ENCODE measurements around the gene GRWD1. TPM values are rescaled to one million over a fixed set of nuclear protein-coding genes. Genes with fewer than 3 reads are reported as not detected.

GRWD1 gene
- total RNA-seq, 4 donors from 2014 or later: 33.0 to 43.9 (median 34.6) TPM

DNA sequence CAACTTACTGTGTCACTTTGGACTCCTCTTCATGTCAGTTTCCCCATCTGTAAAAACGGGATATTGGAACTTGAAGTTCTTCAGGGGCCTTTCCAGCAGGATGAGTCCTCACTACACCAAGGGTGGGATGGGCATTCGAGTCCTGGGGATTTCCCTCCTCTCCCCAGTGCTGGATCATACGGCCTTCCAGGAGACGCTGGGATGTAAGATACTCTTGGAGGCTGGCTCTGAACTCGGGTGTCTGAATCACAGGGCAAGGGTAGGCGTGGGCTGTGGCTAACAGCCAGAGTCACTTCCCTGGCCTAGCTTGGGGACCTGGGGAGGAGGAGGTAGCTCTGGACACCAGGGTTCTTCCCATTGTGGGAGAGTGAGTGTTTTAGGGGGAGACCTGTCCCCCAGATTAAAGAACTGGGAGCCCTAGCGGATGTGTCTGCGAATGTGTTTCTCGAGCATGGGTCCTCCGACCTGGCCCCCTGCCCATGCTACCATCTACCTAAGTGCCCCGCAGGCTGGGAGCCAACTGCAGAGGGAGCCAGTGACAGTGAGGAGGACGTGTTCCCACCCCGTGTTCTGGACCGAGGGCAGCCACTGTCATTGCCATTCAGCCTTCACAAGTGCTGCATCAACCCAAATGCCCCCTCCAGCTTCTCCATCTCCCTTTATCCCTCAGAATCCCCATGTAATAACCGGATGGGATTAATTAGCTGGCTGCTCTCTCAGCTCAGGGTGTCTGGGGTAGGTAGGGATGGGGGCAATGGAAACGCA, 21.0 kb downstream of the GRWD1 start:
- intact Hi-C loops (cut with DNase I): no loop called here
- Histone ChIP-seq H3K4me1 (peaks cover 9 to 27% (median 15%) of the 10 kb centered on the region in 3 donors), H3K27ac (no peak overlapping the region), H3K9me3 (no peaks in the 10 kb centered on the region), H3K4me3 (no peak overlapping the region), H3K27me3 (no peaks in the 10 kb centered on the region), H3K36me3 (peaks cover 14 to 28% (median 16%) of the 10 kb centered on the region in 3 donors)
- DNase-seq: no peak
- 49 to 61% methylated on average over 8 to 13 of the region's 16 CpGs for WGBS, 2 donors
- TF ChIP-seq CTCF (IDR thresholded peaks at IDR 0.05) (no peak), POLR2A (IDR thresholded peaks at IDR 0.05) (no peak)

- H3K36me3 ChIP-seq: peaks cover 33 to 38% (median 33%) of the 10 kb centered on the region in 3 donors
- no peaks in the 10 kb centered on the region for H3K27me3 ChIP-seq
- no peaks in the 10 kb centered on the region for H3K9me3 ChIP-seq
- peaks cover 9 to 34% (median 15%) of the 10 kb centered on the region in 3 donors for H3K4me1 ChIP-seq
- intact Hi-C loops (cut with DNase I): no loop called here
- peak overlapping the region; percentile 85 to 98 (median 92) for H3K4me3 ChIP-seq
- 0 to 1% methylated on average over 16 to 23 of the region's 36 CpGs for WGBS, 2 donors
- peak overlapping the region; percentile 96 to 100 (median 98) for H3K27ac ChIP-seq
- DNase-seq: peak; percentile 99
- TF ChIP-seq POLR2A (IDR thresholded peaks at IDR 0.05) (no peak), CTCF (IDR thresholded peaks at IDR 0.05) (peak in 1 of 6 experiments; percentile 7)
These were observed 23.0 kb downstream of the GRWD1 start for GRCh38 chr19:48468772-48469288.

GRCh38 chr19:48469289-48469881, 23.6 kb downstream of the GRWD1 start, which contains the start of gene CYTH2:
TSS of gene CYTH2 (plus strand) at chr19:48469369. CDS start at chr19:48469508, 139 bp downstream.
- DNase-seq: peak; percentile 40
- H3K9me3 ChIP-seq: no peaks in the 10 kb centered on the region
- WGBS, 2 donors: 2% methylated on average over 8 of the region's 66 CpGs; no CpG with 5 or more reads in 1 of the 2 donors
- peak within 1 kb of the TSS; percentile 85 to 98 (median 92) for H3K4me3 ChIP-seq
- H3K27ac ChIP-seq: peak within 1 kb of the TSS; percentile 96 to 100 (median 98)
- H3K36me3 ChIP-seq: peaks cover 39 to 44% (median 39%) of the 10 kb centered on the region in 3 donors
- TF ChIP-seq POLR2A (IDR thresholded peaks at IDR 0.05): peak in 3 of 4 donors; percentile 89 to 96 (median 94)
- TF ChIP-seq CTCF (IDR thresholded peaks at IDR 0.05): peak in 2 of 6 experiments; percentile 3 to 6
- H3K4me1 ChIP-seq: peaks cover 9 to 34% (median 15%) of the 10 kb centered on the region in 3 donors
- no peaks in the 10 kb centered on the region for H3K27me3 ChIP-seq
- intact Hi-C loops (cut with DNase I): no loop called here

DNA sequence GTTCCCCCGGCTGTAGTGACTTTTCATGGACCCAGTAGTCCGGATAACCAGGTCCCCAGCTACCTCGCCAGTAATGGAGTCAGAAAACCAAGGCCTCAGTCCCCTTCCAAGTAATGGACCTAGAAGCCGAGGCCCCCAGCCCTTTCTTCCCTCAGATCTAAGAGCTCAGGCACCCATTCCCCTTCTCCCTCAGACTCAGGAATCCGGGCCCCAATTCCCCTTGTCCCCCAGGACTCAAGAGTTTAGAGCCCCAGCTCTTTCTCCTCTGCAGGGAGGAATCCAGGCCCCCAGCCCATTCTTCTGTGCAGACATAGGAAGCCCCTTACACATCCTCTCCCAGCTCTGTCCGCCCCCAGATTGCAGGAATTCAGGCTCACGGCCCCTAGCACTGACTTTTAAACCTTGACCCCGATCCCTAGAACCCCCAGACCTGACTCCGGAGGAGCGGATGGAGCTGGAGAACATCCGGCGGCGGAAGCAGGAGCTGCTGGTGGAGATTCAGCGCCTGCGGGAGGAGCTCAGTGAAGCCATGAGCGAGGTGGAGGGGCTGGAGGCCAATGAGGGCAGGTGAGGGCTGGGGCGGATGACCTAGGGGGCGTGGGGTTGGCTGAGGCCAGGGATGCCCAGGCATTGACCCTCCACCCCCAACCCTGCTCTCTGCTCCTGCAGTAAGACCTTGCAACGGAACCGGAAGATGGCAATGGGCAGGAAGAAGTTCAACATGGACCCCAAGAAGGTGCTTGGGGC, 24.3 kb downstream of the GRWD1 start:
- H3K27me3 ChIP-seq: no peaks in the 10 kb centered on the region
- peak overlapping the region; percentile 85 to 98 (median 92) for H3K4me3 ChIP-seq
- peak overlapping the region; percentile 96 to 100 (median 98) for H3K27ac ChIP-seq
- TF ChIP-seq CTCF (IDR thresholded peaks at IDR 0.05) (no peak), POLR2A (IDR thresholded peaks at IDR 0.05) (no peak)
- DNase-seq: no peak
- WGBS, 2 donors: 58 to 59% methylated on average over 17 of the region's 20 CpGs
- H3K9me3 ChIP-seq: no peaks in the 10 kb centered on the region
- H3K36me3 ChIP-seq: peaks cover 46 to 51% (median 46%) of the 10 kb centered on the region in 3 donors
- intact Hi-C loops (cut with DNase I): no loop called here
- H3K4me1 ChIP-seq: peaks cover 9 to 34% (median 15%) of the 10 kb centered on the region in 3 donors
